K562 (cell line): ENCODE results near the gene GLIPR2. TPM values are rescaled to one million over a fixed set of nuclear protein-coding genes. Genes with fewer than 3 reads are reported as not detected.

ENCODE experiments used
- ATAC-seq: fragments of 200-7000 bp; cut with Tn5 transposase; 3 replicates; pipeline ENCODE4 v1.9.1; 2020; ENCODE audit warnings: moderate library complexity
- BruUV-seq: library from RNA; stranded (reverse); fragments of 400-500 nt; replicated peaks from 2 replicates; lab custom pipeline; 2021; lab: Mats Ljungman, UMichigan
- CTCF ChIA-PET: fragments of 300-600 bp; formaldehyde crosslinking; extraction: SDS; loops from one replicate; lab custom pipeline; 2021; ENCODE audit warnings: low intra/inter-chr PET ratio; lab: Yijun Ruan, JAX
- POLR2A ChIA-PET: fragments of 300-600, 350-650 bp; sonication (Branson Sonifier 250); formaldehyde crosslinking; extraction: SDS; loops from one replicate; lab custom pipeline; 2021; ENCODE audit warnings: antibody characterized with exemption, inconsistent platforms; lab: Yijun Ruan, JAX
- DNase-seq, 4 experiments: peaks; one replicate each; pipeline versions ENCODE4 v3.0.0 to v3.0.0-alpha.2; 2011 to 2018; ENCODE audit warnings: low spot score in 3 of 4, mixed read lengths in 3 of 4; ENCODE audit errors: extremely low read depth in 1 of 4
- FAIRE-seq: peaks from 2 replicates; lab custom pipeline; 2011; peaks lifted over from hg19 to GRCh38; lab: Jason Lieb, UNC
- H2AFZ ChIP-seq: 2 replicates; pipeline ENCODE4 v1.6.0; 2011; ENCODE audit warnings: low read depth, low read length, control low read depth, inconsistent platforms
- H3K27ac ChIP-seq: fragments of 200-600 bp; 3 replicates; pipeline ENCODE4 v1.8.0; 2011; ENCODE audit warnings: low read depth, mild to moderate bottlenecking, control low read depth, inconsistent platforms, low read length, moderate library complexity, mixed read lengths; ENCODE audit errors: extremely low read depth
- H3K27me3 ChIP-seq, 2 experiments: fragments of 300-600 bp in 1 of 2; 2 replicates in 1 of 2; 3 replicates in 1 of 2; pipeline versions ENCODE4 v1.6.0 to v1.8.0; 2011; ENCODE audit warnings: inconsistent platforms in 2 of 2, low read length in 2 of 2, mild to moderate bottlenecking in 1 of 2, mixed read lengths in 1 of 2, moderate library complexity in 1 of 2; ENCODE audit not compliant: control insufficient read depth in 2 of 2, insufficient read depth in 2 of 2
- H3K36me3 ChIP-seq: fragments of 300-600 bp; 3 replicates; pipeline ENCODE4 v1.8.0; 2011; ENCODE audit warnings: mild to moderate bottlenecking, low read length, inconsistent platforms; ENCODE audit not compliant: control insufficient read depth, insufficient read depth
- H3K4me1 ChIP-seq, 2 experiments: fragments of 200-600 bp in 1 of 2; replicated peaks in 1 of 2; 2 replicates in 1 of 2; 3 replicates in 1 of 2; pipeline versions ENCODE4 v1.5.1 to v1.8.0; 2011; ENCODE audit warnings: inconsistent platforms in 2 of 2, low read length in 2 of 2, mild to moderate bottlenecking in 1 of 2, mixed read lengths in 1 of 2, moderate library complexity in 1 of 2; ENCODE audit not compliant: control insufficient read depth in 2 of 2, insufficient read depth in 2 of 2
- H3K4me2 ChIP-seq: 2 replicates; pipeline ENCODE4 v1.6.1; 2011; ENCODE audit warnings: low read length, control low read depth, inconsistent platforms, mixed read lengths; ENCODE audit not compliant: insufficient read depth
- H3K4me3 ChIP-seq: fragments of 200-600 bp; sonication (generic), shearing (Covaris generic); 2 replicates; pipeline ENCODE4 v1.5.1; 2016; ENCODE audit warnings: control low read depth, inconsistent platforms
- H3K79me2 ChIP-seq: fragments of 200-600 bp; 3 replicates; pipeline ENCODE4 v1.8.0; 2011; ENCODE audit warnings: low read length, inconsistent platforms; ENCODE audit not compliant: control insufficient read depth, insufficient read depth
- H3K9ac ChIP-seq, 2 experiments: 2 replicates each; pipeline versions ENCODE4 v1.6.0 to v1.6.1; 2011; ENCODE audit warnings: low read depth in 2 of 2, low read length in 2 of 2, control low read depth in 1 of 2, inconsistent platforms in 1 of 2, mild to moderate bottlenecking in 1 of 2, mixed read lengths in 1 of 2; ENCODE audit not compliant: insufficient read depth in 1 of 2
- H3K9me1 ChIP-seq: one replicate; pipeline ENCODE4 v1.6.0; 2011; ENCODE audit warnings: inconsistent platforms, mild to moderate bottlenecking, low read length, moderate library complexity; ENCODE audit not compliant: control insufficient read depth, insufficient read depth
- H3K9me3 ChIP-seq: replicated peaks from 2 replicates; pipeline ENCODE4 v1.5.1; 2011; ENCODE audit warnings: low read depth, low read length, inconsistent platforms; ENCODE audit not compliant: control insufficient read depth, insufficient read depth
- H4K20me1 ChIP-seq: replicated peaks from 2 replicates; pipeline ENCODE4 v1.6.1; 2011; ENCODE audit warnings: low read length, inconsistent platforms, mixed read lengths; ENCODE audit not compliant: control insufficient read depth, insufficient read depth
- ARID1B ChIP-seq: fragments of 450-650 bp; IDR thresholded peaks from 2 replicates; pipeline ENCODE4 v1.6.1; 2016; ENCODE audit warnings: antibody characterized with exemption, mild to moderate bottlenecking, inconsistent platforms
- CTCF ChIP-seq, 3 experiments: IDR thresholded peaks in 2 of 3; conservative IDR thresholded peaks in 1 of 3; 2 replicates each; pipeline ENCODE4 v1.5.1; 2011 to 2012; ENCODE audit warnings: low read length in 3 of 3, mild to moderate bottlenecking in 3 of 3, control low read depth in 2 of 3, improper control_type of control experiment in 1 of 3, inconsistent platforms in 1 of 3, low read depth in 1 of 3, mixed read lengths in 1 of 3, moderate library complexity in 1 of 3; ENCODE audit not compliant: insufficient read depth in 2 of 3
- E2F8 ChIP-seq: fragments of 450-650 bp; IDR thresholded peaks from 2 replicates; pipeline ENCODE4 v1.7.1; 2018; ENCODE audit warnings: mild to moderate bottlenecking, low read depth; ENCODE audit not compliant: partially characterized antibody
- FOXK1 ChIP-seq: sonication (generic); formaldehyde crosslinking; IDR thresholded peaks from 2 replicates; pipeline ENCODE4 v1.8.0; 2022; ENCODE audit warnings: missing genetic modification reagents, mild to moderate bottlenecking, borderline replicate concordance
- IRF1 ChIP-seq: sonication (generic); formaldehyde crosslinking; IDR thresholded peaks from 2 replicates; pipeline ENCODE4 v1.8.0; 2022; ENCODE audit warnings: missing genetic modification reagents, mild to moderate bottlenecking, borderline replicate concordance
- RAD21 ChIP-seq, 2 experiments: fragments of 250-450 bp in 1 of 2; fragments of 450-650 bp in 1 of 2; sonication (Bioruptor Pico) in 1 of 2; formaldehyde crosslinking in 1 of 2; IDR thresholded peaks in 1 of 2; conservative IDR thresholded peaks in 1 of 2; 2 replicates each; pipeline versions ENCODE4 v1.4.0 to v1.8.0; 2020 to 2022; ENCODE audit warnings: mild to moderate bottlenecking in 2 of 2, moderate library complexity in 1 of 2
- WGBS: fragments of 100-300 bp; shearing (Covaris generic); methylation state at CpG from one replicate; pipeline ENCODE4 v1.1.6; 2016; ENCODE audit warnings: low coverage, mixed read lengths; ENCODE audit not compliant: insufficient coverage; ENCODE audit errors: missing lambda C conversion rate; 5-methylcytosine and 5-hydroxymethylcytosine counted together
- in situ Hi-C: fragments of 300-500 bp; cut with MboI; formaldehyde crosslinking; loops from 4 replicates; pipeline ENCODE4 v1.15.0; 2018; ENCODE audit warnings: inconsistent platforms, mixed read lengths
- intact Hi-C: fragments of 100-400 bp; cut with micrococcal nuclease; formaldehyde crosslinking; loops from 2 replicates; pipeline ENCODE4 v1.14.2; 2022
- polyA plus RNA-seq, 8 experiments: library from polyadenylated mRNA; depleted of rRNA in 4 of 8; stranded (reverse) in 5 of 8; unstranded in 3 of 8; fragments of >200 nt; fragmentation: Nextera tagmentation in 2 of 8; fragmentation: Illumina TruSeq in 1 of 8; extraction: Ambion mirVana in 2 of 8; extraction: Trizol in 1 of 8; gene quantifications; 2 replicates each; pipeline versions ENCODE4 v1.2.1 to v1.2.3, GENCODE V29; 2011 to 2014; ENCODE audit warnings: inconsistent platforms in 1 of 8, missing spikeins in 1 of 8
- total RNA-seq, 7 experiments: library from RNA; depleted of rRNA in 6 of 7; stranded (reverse); fragments of >200 nt in 6 of 7; fragmentation: Illumina TruSeq in 2 of 7; extraction: Trizol in 2 of 7; gene quantifications; 2 replicates each; pipeline versions ENCODE4 v1.2.1 to v1.2.3, GENCODE V29; 2011 to 2021; ENCODE audit warnings: low replicate concordance in 1 of 7

Gene GLIPR2
- total and polyA plus RNA-seq, 9 of the 15 experiments (the other 6 are each of a cell fraction or from before 2014, with no cell fraction given): 1.4 to 8.8 (median 2.9) TPM

GRCh38 chr9:36140086-36141084 is 3.9 kb downstream of the GLIPR2 start (continued):
- no peak for TF ChIP-seq E2F8

GRCh38 chr9:36141288-36141687 is 4.8 kb downstream of the GLIPR2 start:
- Histone ChIP-seq H3K4me1 (peaks cover 35 to 53% of the 10 kb centered on the region in 2 experiments; a peak in 4 of 5 replicates), H2AFZ (no peak overlapping the region), H3K4me2 (no peak overlapping the region), H3K9me1 (no peaks in the 10 kb centered on the region), H3K79me2 (peaks cover 6% of the 10 kb centered on the region; the same call in 1 of the 3 replicates), H3K27me3 (no peaks in the 10 kb centered on the region), H3K27ac (no peak overlapping the region), H3K9me3 (no peaks in the 10 kb centered on the region), H3K9ac (no peak overlapping the region), H4K20me1 (no peaks in the 10 kb centered on the region; the same call in 1 of the 2 replicates), H3K36me3 (no peaks in the 10 kb centered on the region), H3K4me3 (no peak overlapping the region)
- DNase-seq (peak in 1 of 4 experiments; percentile 30), FAIRE-seq (peak; percentile 57), ATAC-seq (no peak)
- TF ChIP-seq FOXK1 (CRISPR knock-in tag) (no peak), RAD21 (CRISPR knock-in tag; conservative IDR thresholded peaks at IDR 0.05 in 1 of 2, IDR thresholded peaks at IDR 0.05 in 1 of 2) (peak in 1 of 2 experiments; percentile 25; a peak in 1 of 4 replicates), IRF1 (no peak), CTCF (IDR thresholded peaks at IDR 0.05 in 2 of 3, conservative IDR thresholded peaks at IDR 0.05 in 1 of 3; ENCODE audit: insufficient read depth in 2 of 3, low read depth in 1 of 3, low read length in 3 of 3) (peak; percentile 17 to 31 (median 26); a peak in 2 of 6 replicates), ARID1B (no peak)
- 76% methylated on average over 2 of the region's 4 CpGs for WGBS
- CTCF ChIA-PET: no interaction called here
- in situ Hi-C loops: no loop called here
- POLR2A ChIA-PET: interaction anchor here (1.0 kb wide), 1 partner anchor 8 kb away, joined by 3 read pairs; no protein-coding TSS in a partner anchor
- no TSS peak for BruUV-seq
- intact Hi-C loops: no loop called here
